Uterus (tissue), 2 donors: ENCODE results near the gene EPHB6.

Experiments
- CTCF ChIP-seq, 4 experiments: fragments of 200-600 bp in 2 of 4; fragments of 450-650 bp in 2 of 4; sonication (generic) in 2 of 4; IDR thresholded peaks; one replicate each; pipeline ENCODE4 v1.5.1; 2016 to 2019; ENCODE audit warnings: antibody characterized with exemption in 4 of 4, mild to moderate bottlenecking in 2 of 4, moderate library complexity in 1 of 4
- POLR2A ChIP-seq, 2 donors: fragments of 450-650 bp; IDR thresholded peaks; one replicate each; pipeline ENCODE4 v1.6.1; 2016; ENCODE audit warnings: antibody characterized with exemption in 2 of 2, mild to moderate bottlenecking in 1 of 2, moderate library complexity in 1 of 2

GRCh38 chr7:142862351-142862750 is 7.5 kb downstream of the EPHB6 start:
- TF ChIP-seq CTCF (IDR thresholded peaks at IDR 0.05), result no peak
- TF ChIP-seq POLR2A (IDR thresholded peaks at IDR 0.05), result no peak
